Effector memory CD4-positive, alpha-beta T cell (primary cell): ENCODE measurements around the gene ZSCAN12.
"Not testable (repeated sequence)": the region's sequence is repeated elsewhere in the genome, so short reads cannot be mapped to it uniquely, and the experiment has no call there.

ENCODE experiments used
- DNase-seq, 3 donors: peaks; one replicate each; pipeline ENCODE4 v3.0.0-alpha.2; 2020
- H3K27ac ChIP-seq: 2 replicates; pipeline ENCODE4 v1.7.0; 2013; ENCODE audit warnings: mild to moderate bottlenecking, low read length, moderate library complexity; ENCODE audit not compliant: insufficient read depth, poor library complexity, severe bottlenecking
- H3K27me3 ChIP-seq: replicated peaks from 2 replicates; pipeline ENCODE4 v1.7.0; 2013; ENCODE audit warnings: mild to moderate bottlenecking, low read length; ENCODE audit not compliant: insufficient read depth, control insufficient read depth, poor library complexity, severe bottlenecking
- H3K36me3 ChIP-seq: 2 replicates; pipeline ENCODE4 v1.7.0; 2013; ENCODE audit warnings: mild to moderate bottlenecking, low read length, moderate library complexity; ENCODE audit not compliant: control insufficient read depth, insufficient read depth
- H3K4me1 ChIP-seq: 2 replicates; pipeline ENCODE4 v1.7.0; 2013; ENCODE audit warnings: low read length, mild to moderate bottlenecking; ENCODE audit not compliant: control insufficient read depth, insufficient read depth, poor library complexity, severe bottlenecking
- H3K4me3 ChIP-seq: 2 replicates; pipeline ENCODE4 v1.7.0; 2013; ENCODE audit warnings: low read length, low read depth, mild to moderate bottlenecking; ENCODE audit not compliant: insufficient read depth, poor library complexity, severe bottlenecking
- H3K9me3 ChIP-seq: 2 replicates; pipeline ENCODE4 v1.7.0; 2013; ENCODE audit warnings: mild to moderate bottlenecking, low read length, moderate library complexity; ENCODE audit not compliant: control insufficient read depth
- total RNA-seq, 3 donors: gene quantifications; one replicate each; lab custom pipeline; 2026; lab: John Stamatoyannopoulos, UW

Gene ZSCAN12
- 8.5 to 14.1 (median 8.8) reads per million in 3 donors for total RNA-seq

DNA sequence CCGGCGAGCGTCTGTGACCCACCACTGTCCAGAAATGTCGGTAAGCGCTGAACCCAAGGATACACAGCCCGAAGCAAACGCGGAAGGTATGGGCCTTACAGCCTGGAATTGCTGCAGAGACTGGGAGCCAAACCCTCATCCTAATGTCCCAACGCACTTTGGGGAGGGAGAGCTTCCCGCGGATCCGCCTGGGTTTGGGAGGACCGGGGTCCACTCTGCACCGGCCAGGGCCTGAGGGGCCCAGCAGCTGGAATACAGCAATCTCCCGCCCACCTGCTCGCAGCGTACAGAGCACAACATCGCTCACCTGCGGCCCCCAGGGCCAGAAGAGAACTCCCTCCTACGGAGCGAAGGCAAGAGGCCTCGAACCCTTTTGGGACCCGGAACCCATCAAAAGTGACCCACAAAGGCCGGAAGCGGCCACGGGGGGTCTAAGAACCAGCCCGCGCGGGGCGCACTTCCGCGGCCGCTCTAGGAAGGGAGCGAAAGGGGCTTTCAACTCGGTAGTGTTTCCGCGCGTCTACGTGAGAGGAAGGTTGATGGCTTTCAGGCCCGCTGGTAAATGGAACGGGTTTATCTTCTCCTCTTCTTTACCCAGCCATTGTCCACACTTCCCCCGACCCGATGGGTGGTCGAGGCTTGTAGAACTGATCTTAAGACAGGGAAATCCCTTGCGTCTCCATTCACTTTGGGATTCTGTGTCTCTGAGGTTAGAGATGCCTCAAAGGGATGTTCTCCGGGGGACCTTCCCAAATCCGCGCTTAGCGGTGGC, at the start of gene ZSCAN12:
Gene ZSCAN12, minus strand, starts transcription at position 398 of the 772 bp plus-strand sequence. CDS start 1,342 bp downstream, outside the sequence.
- Histone ChIP-seq H3K27me3 (no peaks in the 10 kb centered on the region), H3K9me3 (no peaks in the 10 kb centered on the region), H3K4me1 (peaks cover 8% of the 10 kb centered on the region), H3K4me3 (peak within 1 kb of the TSS; percentile 71), H3K27ac (peak within 1 kb of the TSS; percentile 38), H3K36me3 (peaks cover 4% of the 10 kb centered on the region)
- peak; percentile 53 to 56 (median 53) for DNase-seq

DNA sequence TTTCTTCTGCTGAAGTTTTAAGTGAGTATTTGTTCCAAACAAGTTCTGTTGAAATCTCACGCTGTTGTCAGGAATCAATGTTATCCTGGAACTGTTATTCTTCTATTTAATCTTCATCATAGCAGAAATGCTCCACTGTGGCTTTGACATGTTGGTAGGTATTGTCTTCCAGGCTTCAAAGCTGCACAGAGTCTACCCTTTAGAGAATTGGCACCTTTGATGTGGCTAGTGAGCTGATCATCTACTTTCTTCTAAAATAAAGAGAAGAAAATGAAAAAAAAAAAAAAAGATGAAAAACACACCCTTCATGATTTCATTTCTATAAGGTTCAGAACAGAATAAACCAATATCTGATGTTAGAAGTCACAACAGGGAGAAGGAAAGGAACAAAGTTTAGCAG, 49.5 kb upstream of the ZSCAN12 start:
- peaks cover 4% of the 10 kb centered on the region for H3K9me3 ChIP-seq
- H3K4me3 ChIP-seq: no peak overlapping the region
- H3K27ac ChIP-seq: no peak overlapping the region
- no peaks in the 10 kb centered on the region for H3K36me3 ChIP-seq
- no peak for DNase-seq
- H3K4me1 ChIP-seq: peaks cover 4% of the 10 kb centered on the region
- peaks cover 8% of the 10 kb centered on the region for H3K27me3 ChIP-seq

DNA sequence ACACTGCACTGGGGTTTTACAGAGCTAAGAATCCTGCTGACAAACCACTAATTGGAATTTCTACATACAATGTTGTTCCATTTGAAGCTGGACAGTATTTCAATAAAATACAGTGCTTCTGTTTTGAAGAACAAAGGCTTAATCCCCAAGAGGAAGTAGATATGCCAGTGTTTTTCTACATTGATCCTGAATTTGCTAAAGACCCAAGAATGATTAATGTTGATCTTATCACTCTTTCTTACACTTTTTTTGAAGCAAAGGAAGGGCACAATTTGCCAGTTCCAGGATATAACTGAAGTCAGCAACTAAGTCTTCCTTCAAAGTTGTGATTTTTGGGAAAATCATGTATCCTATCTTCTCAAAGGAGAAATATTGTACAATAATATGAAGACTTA, 48.0 kb upstream of the ZSCAN12 start:
- not testable (repeated sequence) for H3K27ac ChIP-seq, H3K36me3 ChIP-seq, H3K4me1 ChIP-seq, H3K4me3 ChIP-seq, DNase-seq, H3K9me3 ChIP-seq, H3K27me3 ChIP-seq

DNA sequence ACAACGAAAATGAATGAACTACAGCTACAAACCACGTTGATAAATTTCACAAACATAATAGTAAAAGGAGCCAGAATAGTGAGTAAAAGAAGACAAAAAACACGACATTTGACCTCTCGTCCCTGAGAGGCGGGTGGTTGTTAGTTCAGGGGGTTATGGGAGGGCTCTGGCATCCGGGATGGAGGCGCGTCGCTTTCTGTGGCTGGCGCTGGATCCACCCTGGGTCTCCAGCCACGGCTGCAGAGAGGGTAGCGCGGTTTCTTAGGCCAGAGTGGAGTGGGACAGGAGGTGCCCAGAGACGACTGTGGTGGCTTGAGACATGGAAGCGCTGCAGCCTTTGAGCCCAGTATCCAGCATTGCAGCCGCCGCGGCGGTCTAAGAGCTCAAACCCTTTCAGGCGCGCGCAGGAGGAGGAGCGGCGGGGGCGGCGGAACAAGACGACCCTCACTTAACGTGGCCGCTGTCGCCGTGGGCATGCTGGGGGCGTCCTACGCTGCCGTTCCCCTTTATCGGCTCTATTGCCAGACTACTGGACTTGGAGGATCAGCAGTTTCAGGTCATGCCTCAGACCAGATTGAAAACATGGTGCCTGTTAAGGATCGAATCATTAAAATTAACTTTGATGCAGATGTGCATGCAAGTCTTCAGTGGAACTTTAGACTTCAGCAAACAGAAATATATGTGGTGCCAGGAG, 47.4 kb upstream of the ZSCAN12 start:
- H3K27me3 ChIP-seq: peaks cover 8% of the 10 kb centered on the region
- peaks cover 7% of the 10 kb centered on the region for H3K4me1 ChIP-seq
- no peak for DNase-seq
- H3K9me3 ChIP-seq: peaks cover 4% of the 10 kb centered on the region
- no peak overlapping the region for H3K4me3 ChIP-seq
- no peak overlapping the region for H3K27ac ChIP-seq
- H3K36me3 ChIP-seq: no peaks in the 10 kb centered on the region

DNA sequence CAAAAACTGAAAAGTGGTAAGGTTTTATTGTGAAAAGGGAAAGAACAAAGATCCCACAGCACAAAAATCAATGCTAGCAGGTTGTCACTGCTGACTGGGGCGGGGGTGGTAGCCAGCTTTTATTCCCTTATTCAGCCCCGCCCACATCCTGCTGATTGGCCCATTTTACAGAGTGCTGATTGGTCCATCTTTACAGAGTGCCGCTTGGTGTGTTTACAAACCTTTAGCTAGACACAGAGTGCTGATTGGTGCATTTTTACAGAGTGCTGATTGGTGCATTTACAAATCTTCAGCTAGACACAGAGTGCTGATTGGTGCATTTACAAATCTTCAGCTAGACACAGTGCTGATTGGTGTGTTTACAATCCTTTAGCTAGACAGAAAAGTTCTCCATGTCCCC, 45.2 kb upstream of the ZSCAN12 start:
- H3K27me3 ChIP-seq, DNase-seq, H3K9me3 ChIP-seq, H3K36me3 ChIP-seq, H3K4me1 ChIP-seq, H3K27ac ChIP-seq, H3K4me3 ChIP-seq: not testable (repeated sequence)

DNA sequence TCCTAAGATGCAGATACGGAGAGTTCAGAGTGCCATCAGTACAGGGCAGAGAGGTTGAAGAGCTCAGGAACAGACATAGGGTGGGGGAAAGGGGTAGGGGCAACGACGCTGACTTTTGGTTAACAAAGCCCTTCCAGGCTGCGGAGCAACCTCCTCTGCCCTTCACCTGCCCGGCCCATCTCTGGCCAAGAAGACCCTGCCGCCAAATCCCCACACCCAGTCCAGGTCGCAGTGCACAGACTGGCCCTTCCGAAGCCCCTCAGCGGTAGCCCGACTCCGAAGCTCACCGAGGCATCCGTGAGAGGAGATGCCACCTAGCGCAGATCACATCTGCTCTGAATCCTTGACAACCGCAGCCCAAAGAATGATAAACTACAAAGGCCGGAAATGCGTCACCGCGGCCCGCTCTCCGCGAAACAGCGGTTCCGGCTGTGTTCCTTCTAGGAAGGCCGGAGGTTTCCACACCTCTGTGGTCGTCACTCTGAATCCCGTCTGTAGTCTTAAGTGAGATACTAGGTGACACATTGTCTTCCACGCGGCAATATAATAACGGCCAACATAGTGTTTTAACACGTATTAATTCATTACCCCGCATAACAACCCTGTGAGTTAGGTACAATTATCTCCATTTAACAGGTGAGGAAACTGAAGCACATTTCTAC, 43.7 kb upstream of the ZSCAN12 start, which contains the start of gene ZSCAN23:
Gene ZSCAN23, minus strand, starts transcription at position 380 of the 662 bp plus-strand sequence. CDS start 7,225 bp downstream, outside the sequence.
- peaks cover 4% of the 10 kb centered on the region for H3K9me3 ChIP-seq
- H3K36me3 ChIP-seq: no peaks in the 10 kb centered on the region
- DNase-seq: peak; percentile 71 to 79 (median 77)
- peaks cover 8% of the 10 kb centered on the region for H3K27me3 ChIP-seq
- peak within 1 kb of the TSS; percentile 42 for H3K4me3 ChIP-seq
- H3K4me1 ChIP-seq: peaks cover 7% of the 10 kb centered on the region
- H3K27ac ChIP-seq: no peak within 1 kb of the TSS

DNA sequence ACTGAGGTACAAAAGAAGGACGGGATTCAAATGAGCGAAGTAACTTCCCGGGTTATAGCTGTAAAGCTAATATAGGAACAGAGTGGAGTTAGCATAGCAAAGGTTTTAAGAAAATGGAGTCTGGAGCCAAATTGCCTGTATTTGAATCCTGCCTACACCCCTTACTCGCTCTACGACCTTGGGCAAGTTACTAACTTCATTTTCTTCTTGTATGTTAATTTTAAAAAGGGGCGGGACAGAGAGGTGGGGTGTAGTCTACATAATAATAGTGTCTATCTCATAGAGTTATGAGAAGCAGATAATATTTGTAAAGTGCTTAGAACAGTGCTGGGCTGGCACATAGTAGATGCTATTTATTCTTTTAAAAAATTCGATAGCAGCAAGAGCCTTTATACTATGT, 43.0 kb upstream of the ZSCAN12 start:
- Histone ChIP-seq H3K27me3 (peaks cover 8% of the 10 kb centered on the region), H3K4me3 (peak overlapping the region; percentile 42), H3K4me1 (peaks cover 7% of the 10 kb centered on the region), H3K9me3 (peaks cover 4% of the 10 kb centered on the region), H3K27ac (no peak overlapping the region), H3K36me3 (no peaks in the 10 kb centered on the region)
- no peak for DNase-seq

DNA sequence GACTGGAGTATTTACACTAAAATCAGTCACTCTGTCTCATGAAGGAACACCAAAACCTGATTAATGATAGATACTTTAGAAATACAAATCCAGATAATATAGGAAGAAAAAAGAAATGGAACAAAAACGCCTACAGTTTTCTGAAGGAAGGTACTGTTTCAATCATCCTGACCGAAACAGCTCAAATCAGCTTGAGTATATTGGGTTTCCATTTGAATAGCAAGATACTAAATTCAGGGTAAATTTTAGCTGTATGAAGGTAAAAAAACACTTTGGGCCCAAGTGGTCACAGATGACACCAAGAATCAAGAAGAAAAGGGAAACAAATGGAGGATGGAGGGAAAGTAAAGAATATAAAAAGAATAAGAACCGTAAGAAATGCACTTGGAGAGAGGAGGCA, 36.9 kb upstream of the ZSCAN12 start:
- no peaks in the 10 kb centered on the region for H3K9me3 ChIP-seq
- H3K27me3 ChIP-seq: no peaks in the 10 kb centered on the region
- no peak overlapping the region for H3K4me3 ChIP-seq
- no peaks in the 10 kb centered on the region for H3K4me1 ChIP-seq
- no peak for DNase-seq
- no peak overlapping the region for H3K27ac ChIP-seq
- H3K36me3 ChIP-seq: no peaks in the 10 kb centered on the region

DNA sequence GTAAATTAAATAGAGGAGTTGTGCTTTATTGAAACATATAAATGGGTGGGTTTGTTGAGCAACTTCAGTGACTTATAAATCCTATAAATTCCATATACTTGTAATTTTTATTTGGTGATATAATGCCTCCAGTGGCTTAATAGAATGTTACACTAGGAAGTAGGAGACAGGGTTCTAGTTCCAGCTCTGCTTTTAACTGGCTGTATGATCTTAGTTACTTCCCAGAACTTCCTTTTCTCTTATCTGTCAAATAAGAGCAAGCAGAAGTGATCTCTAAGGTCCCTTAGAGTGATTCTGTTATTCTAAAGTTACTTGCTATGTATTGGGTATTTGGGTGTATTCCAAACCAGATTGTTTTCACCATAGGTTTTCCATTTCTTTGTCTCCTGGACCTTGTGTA, 33.6 kb upstream of the ZSCAN12 start:
- H3K36me3 ChIP-seq: no peaks in the 10 kb centered on the region
- no peak overlapping the region for H3K27ac ChIP-seq
- no peaks in the 10 kb centered on the region for H3K4me1 ChIP-seq
- H3K4me3 ChIP-seq: no peak overlapping the region
- DNase-seq: no peak
- no peaks in the 10 kb centered on the region for H3K9me3 ChIP-seq
- H3K27me3 ChIP-seq: no peaks in the 10 kb centered on the region

DNA sequence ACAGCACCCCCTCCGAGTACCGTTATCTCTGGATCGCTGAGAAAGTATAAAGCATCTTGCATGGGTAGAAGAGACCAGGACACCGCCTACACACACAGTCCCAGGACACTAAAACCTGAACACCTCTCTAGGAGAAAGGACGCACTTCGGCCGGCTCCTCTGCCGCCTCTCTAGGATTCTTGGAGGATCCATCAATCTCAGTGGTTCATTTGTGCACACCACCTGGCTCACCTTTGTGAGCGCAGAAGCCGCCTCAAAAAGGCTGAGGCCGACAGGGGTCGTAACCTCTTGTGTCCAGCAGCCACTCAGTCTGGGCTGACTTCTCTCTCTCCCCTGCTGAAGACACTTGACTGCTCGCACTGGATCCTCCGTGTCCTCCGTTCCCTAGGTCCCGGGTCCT, 30.2 kb upstream of the ZSCAN12 start:
- no peaks in the 10 kb centered on the region for H3K4me1 ChIP-seq

More for the DNA sequence above, 30.2 kb upstream of the ZSCAN12 start:
- no peaks in the 10 kb centered on the region for H3K9me3 ChIP-seq
- H3K4me3 ChIP-seq: no peak overlapping the region
- H3K27me3 ChIP-seq: no peaks in the 10 kb centered on the region
- H3K27ac ChIP-seq: no peak overlapping the region
- no peak for DNase-seq
- no peaks in the 10 kb centered on the region for H3K36me3 ChIP-seq
